ENCODE data around the gene BTD. TPM values are rescaled to one million over a fixed set of nuclear protein-coding genes. Genes with fewer than 3 reads are reported as not detected.

BTD gene
- total and polyA plus RNA-seq, 10 of the 15 experiments (the other 5 are each of a cell fraction or from before 2014, with no cell fraction given): 3.4 to 10.3 (median 5.0) TPM

- CTCF ChIA-PET: no interaction called here
- Histone ChIP-seq H4K20me1 (ENCODE audit: control insufficient read depth, insufficient read depth) (no peaks in the 10 kb centered on the region), H3K4me1 (ENCODE audit: control insufficient read depth, insufficient read depth, low read length) (no peaks in the 10 kb centered on the region; the same call in 1 of the 2 replicates), H3K36me3 (ENCODE audit: control insufficient read depth in 2 of 2, insufficient read depth in 2 of 2, low read length in 1 of 2) (peaks cover 1 to 16% of the 10 kb centered on the region in 2 experiments; a peak in 3 of 4 replicates), H3K27ac (ENCODE audit: control insufficient read depth, insufficient read depth) (no peak overlapping the region), H3K4me2 (ENCODE audit: control insufficient read depth, insufficient read depth) (no peak overlapping the region), H3K4me3 (no peak overlapping the region), H3K9me3 (replicated peaks; ENCODE audit: control insufficient read depth, insufficient read depth, low read length) (no peaks in the 10 kb centered on the region), H3K27me3 (replicated peaks in 1 of 2; ENCODE audit: control insufficient read depth in 2 of 2, insufficient read depth in 2 of 2, low read length in 1 of 2) (no peaks in the 10 kb centered on the region), H2AFZ (ENCODE audit: control insufficient read depth, low read depth, low read length) (no peak overlapping the region), H3K79me2 (ENCODE audit: control insufficient read depth, insufficient read depth, low read length) (no peaks in the 10 kb centered on the region), H3K9ac (ENCODE audit: control insufficient read depth, insufficient read depth, low read length) (no peak overlapping the region)
- BruUV-seq (replicated peaks): TSS peak; percentile 16
- intact Hi-C loops (cut with micrococcal nuclease; ENCODE audit: unreplicated experiment): no loop called here
- POLR2A ChIA-PET: no interaction called here
- WGBS (ENCODE audit: insufficient coverage, insufficient replicate concordance, low lambda C conversion rate, missing lambda C conversion rate): 94% methylated on average over 5 of the region's 5 CpGs
- FAIRE-seq: no peak
- TF ChIP-seq EGR1 (IDR thresholded peaks at IDR 0.05; ENCODE audit: borderline replicate concordance in 1 of 2, low read depth in 2 of 2, low read length in 2 of 2) (no peak), MXI1 (IDR thresholded peaks at IDR 0.05; ENCODE audit: low read depth, low read length) (no peak), SRF (IDR thresholded peaks at IDR 0.05; ENCODE audit: low read depth in 2 of 2, low read length in 2 of 2) (no peak), ATF7 (IDR thresholded peaks at IDR 0.05; ENCODE audit: low read depth) (no peak)
- TF ChIP-seq, protein P1, sequence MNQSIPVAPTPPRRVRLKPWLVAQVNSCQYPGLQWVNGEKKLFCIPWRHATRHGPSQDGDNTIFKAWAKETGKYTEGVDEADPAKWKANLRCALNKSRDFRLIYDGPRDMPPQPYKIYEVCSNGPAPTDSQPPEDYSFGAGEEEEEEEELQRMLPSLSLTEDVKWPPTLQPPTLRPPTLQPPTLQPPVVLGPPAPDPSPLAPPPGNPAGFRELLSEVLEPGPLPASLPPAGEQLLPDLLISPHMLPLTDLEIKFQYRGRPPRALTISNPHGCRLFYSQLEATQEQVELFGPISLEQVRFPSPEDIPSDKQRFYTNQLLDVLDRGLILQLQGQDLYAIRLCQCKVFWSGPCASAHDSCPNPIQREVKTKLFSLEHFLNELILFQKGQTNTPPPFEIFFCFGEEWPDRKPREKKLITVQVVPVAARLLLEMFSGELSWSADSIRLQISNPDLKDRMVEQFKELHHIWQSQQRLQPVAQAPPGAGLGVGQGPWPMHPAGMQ (IDR thresholded peaks at IDR 0.05; ENCODE audit: borderline replicate concordance): no peak
- DNase-seq (ENCODE audit: low read depth, low spot score): no peak
- RAD21 ChIA-PET (ENCODE audit: unreplicated experiment): no interaction called here
- ATAC-seq: no peak
- in situ Hi-C loops (cut with MboI): no loop called here
- SMC1A ChIA-PET (ENCODE audit: uncharacterized antibody, unreplicated experiment): no interaction called here
Observed at GRCh38 chr3:15562560-15562959, 39.0 kb upstream of the BTD start.

DNA sequence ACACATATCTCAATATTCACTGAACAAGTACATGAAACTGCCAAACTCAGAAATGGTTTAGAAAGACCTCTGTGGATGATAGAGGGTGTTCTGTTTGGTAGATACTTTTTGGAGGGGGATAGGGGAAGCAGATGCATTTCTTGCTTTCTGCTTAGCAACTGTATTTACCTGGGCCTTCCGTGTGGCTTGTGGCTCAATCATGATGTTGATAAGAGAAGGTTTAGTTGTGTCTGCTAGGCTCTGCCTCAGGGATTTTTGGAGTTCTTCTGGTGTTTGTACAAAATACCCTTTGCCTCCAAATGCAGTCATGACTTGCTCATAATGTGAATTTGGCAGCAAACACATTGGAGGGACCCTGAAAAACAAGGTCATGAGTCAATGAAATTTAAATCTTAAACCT is 38.4 kb upstream of the BTD start:
- Histone ChIP-seq H4K20me1 (ENCODE audit: control insufficient read depth, insufficient read depth) (no peaks in the 10 kb centered on the region), H3K27ac (ENCODE audit: control insufficient read depth, insufficient read depth) (no peak overlapping the region), H3K27me3 (replicated peaks in 1 of 2; ENCODE audit: control insufficient read depth in 2 of 2, insufficient read depth in 2 of 2, low read length in 1 of 2) (no peaks in the 10 kb centered on the region), H3K9me3 (replicated peaks; ENCODE audit: control insufficient read depth, insufficient read depth, low read length) (no peaks in the 10 kb centered on the region), H2AFZ (ENCODE audit: control insufficient read depth, low read depth, low read length) (no peak overlapping the region), H3K4me3 (no peak overlapping the region), H3K36me3 (ENCODE audit: control insufficient read depth in 2 of 2, insufficient read depth in 2 of 2, low read length in 1 of 2) (peaks cover 3 to 16% of the 10 kb centered on the region in 2 experiments; a peak in 3 of 4 replicates), H3K79me2 (ENCODE audit: control insufficient read depth, insufficient read depth, low read length) (no peaks in the 10 kb centered on the region), H3K4me1 (ENCODE audit: control insufficient read depth, insufficient read depth, low read length) (no peaks in the 10 kb centered on the region), H3K9ac (ENCODE audit: control insufficient read depth, insufficient read depth, low read length) (no peak overlapping the region), H3K4me2 (ENCODE audit: control insufficient read depth, insufficient read depth) (no peak overlapping the region)
- no TSS peak for BruUV-seq (replicated peaks)
- FAIRE-seq (no peak), ATAC-seq (no peak), DNase-seq (ENCODE audit: low read depth, low spot score) (no peak)
- in situ Hi-C loops (cut with MboI): no loop called here
- ChIA-PET RAD21 (ENCODE audit: unreplicated experiment) (interaction anchor here (0.6 kb wide), 1 partner anchor 456 kb away, joined by 3 read pairs; no protein-coding TSS in a partner anchor), CTCF (no interaction called here), POLR2A (no interaction called here), SMC1A (ENCODE audit: uncharacterized antibody, unreplicated experiment) (no interaction called here)
- intact Hi-C loops (cut with micrococcal nuclease; ENCODE audit: unreplicated experiment): no loop called here
- WGBS (ENCODE audit: insufficient coverage, insufficient replicate concordance, low lambda C conversion rate, missing lambda C conversion rate): 100% methylated on average over 1 of the region's 1 CpG
- TF ChIP-seq NR2F1 (conservative IDR thresholded peaks at IDR 0.05) (no peak), RB1 (IDR thresholded peaks at IDR 0.05; ENCODE audit: borderline replicate concordance) (no peak), CHD2 (IDR thresholded peaks at IDR 0.05; ENCODE audit: borderline replicate concordance, low read depth, low read length) (no peak), RFX5 (IDR thresholded peaks at IDR 0.05; ENCODE audit: low read depth, low read length) (no peak)
- TF ChIP-seq, protein P2, sequence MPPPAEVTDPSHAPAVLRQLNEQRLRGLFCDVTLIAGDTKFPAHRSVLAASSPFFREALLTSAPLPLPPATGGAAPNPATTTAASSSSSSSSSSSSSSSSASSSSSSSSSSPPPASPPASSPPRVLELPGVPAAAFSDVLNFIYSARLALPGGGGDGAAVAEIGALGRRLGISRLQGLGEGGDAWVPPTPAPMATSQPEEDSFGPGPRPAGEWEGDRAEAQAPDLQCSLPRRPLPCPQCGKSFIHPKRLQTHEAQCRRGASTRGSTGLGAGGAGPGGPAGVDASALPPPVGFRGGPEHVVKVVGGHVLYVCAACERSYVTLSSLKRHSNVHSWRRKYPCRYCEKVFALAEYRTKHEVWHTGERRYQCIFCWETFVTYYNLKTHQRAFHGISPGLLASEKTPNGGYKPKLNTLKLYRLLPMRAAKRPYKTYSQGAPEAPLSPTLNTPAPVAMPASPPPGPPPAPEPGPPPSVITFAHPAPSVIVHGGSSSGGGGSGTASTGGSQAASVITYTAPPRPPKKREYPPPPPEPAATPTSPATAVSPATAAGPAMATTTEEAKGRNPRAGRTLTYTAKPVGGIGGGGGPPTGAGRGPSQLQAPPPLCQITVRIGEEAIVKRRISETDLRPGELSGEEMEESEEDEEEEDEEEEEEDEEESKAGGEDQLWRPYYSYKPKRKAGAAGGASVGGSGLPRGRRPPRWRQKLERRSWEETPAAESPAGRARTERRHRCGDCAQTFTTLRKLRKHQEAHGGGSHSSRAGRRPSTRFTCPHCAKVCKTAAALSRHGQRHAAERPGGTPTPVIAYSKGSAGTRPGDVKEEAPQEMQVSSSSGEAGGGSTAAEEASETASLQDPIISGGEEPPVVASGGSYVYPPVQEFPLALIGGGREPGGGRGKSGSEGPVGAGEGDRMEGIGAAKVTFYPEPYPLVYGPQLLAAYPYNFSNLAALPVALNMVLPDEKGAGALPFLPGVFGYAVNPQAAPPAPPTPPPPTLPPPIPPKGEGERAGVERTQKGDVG (CRISPR knock-in tag; IDR thresholded peaks at IDR 0.05): no peak
- TF ChIP-seq, protein P3, sequence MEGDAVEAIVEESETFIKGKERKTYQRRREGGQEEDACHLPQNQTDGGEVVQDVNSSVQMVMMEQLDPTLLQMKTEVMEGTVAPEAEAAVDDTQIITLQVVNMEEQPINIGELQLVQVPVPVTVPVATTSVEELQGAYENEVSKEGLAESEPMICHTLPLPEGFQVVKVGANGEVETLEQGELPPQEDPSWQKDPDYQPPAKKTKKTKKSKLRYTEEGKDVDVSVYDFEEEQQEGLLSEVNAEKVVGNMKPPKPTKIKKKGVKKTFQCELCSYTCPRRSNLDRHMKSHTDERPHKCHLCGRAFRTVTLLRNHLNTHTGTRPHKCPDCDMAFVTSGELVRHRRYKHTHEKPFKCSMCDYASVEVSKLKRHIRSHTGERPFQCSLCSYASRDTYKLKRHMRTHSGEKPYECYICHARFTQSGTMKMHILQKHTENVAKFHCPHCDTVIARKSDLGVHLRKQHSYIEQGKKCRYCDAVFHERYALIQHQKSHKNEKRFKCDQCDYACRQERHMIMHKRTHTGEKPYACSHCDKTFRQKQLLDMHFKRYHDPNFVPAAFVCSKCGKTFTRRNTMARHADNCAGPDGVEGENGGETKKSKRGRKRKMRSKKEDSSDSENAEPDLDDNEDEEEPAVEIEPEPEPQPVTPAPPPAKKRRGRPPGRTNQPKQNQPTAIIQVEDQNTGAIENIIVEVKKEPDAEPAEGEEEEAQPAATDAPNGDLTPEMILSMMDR (IDR thresholded peaks at IDR 0.05 in 2 of 3, conservative IDR thresholded peaks at IDR 0.05 in 1 of 3; ENCODE audit: control insufficient read depth in 2 of 3, extremely low read depth in 1 of 3, insufficient read depth in 1 of 3, low read depth in 3 of 3, low read length in 3 of 3): no peak
